Fibroblast of peridontal ligament (primary cell): Measurements from ENCODE around the gene SERPINF2.

ENCODE experiments used
- DNase-seq: peaks from one replicate; pipeline ENCODE4 v3.0.0-alpha.2; 2010; ENCODE audit errors: extremely low read depth

Gene SERPINF2

GRCh38 chr17:1716076-1716911 lies 26.4 kb upstream of the SERPINF2 start:
- DNase-seq: peak; percentile 100

GRCh38 chr17:1716912-1717695 lies 25.6 kb upstream of the SERPINF2 start:
- DNase-seq: peak; percentile 99

GRCh38 chr17:1718362-1719165 lies 24.1 kb upstream of the SERPINF2 start:
- no peak for DNase-seq

GRCh38 chr17:1720856-1721386 lies 21.8 kb upstream of the SERPINF2 start:
- DNase-seq: peak; percentile 61

- DNase-seq: peak; percentile 90
Measured at GRCh38 chr17:1722022-1722421, 20.6 kb upstream of the SERPINF2 start.

GRCh38 chr17:1724351-1724868 lies 18.3 kb upstream of the SERPINF2 start, which contains the start of gene WDR81:
WDR81 (plus strand) TSS chr17:1724704; CDS start chr17:1724960, 256 bp downstream.
- peak; percentile 75 for DNase-seq

- DNase-seq: no peak
Measured at GRCh38 chr17:1724869-1725641, 17.6 kb upstream of the SERPINF2 start.

- DNase-seq: no peak
Measured at GRCh38 chr17:1725642-1726511, 16.8 kb upstream of the SERPINF2 start.

GRCh38 chr17:1726626-1727257 lies 15.9 kb upstream of the SERPINF2 start:
- no peak for DNase-seq

GRCh38 chr17:1727258-1727789 lies 15.3 kb upstream of the SERPINF2 start:
- no peak for DNase-seq

- DNase-seq: no peak
Measured at GRCh38 chr17:1727876-1728630, 14.6 kb upstream of the SERPINF2 start.

- DNase-seq: no peak
Measured at GRCh38 chr17:1729966-1730325, 12.7 kb upstream of the SERPINF2 start.

GRCh38 chr17:1730326-1731193 lies 12.1 kb upstream of the SERPINF2 start:
- no peak for DNase-seq

GRCh38 chr17:1731194-1731506 lies 11.5 kb upstream of the SERPINF2 start:
- DNase-seq: no peak

GRCh38 chr17:1732241-1732832 lies 10.3 kb upstream of the SERPINF2 start:
- DNase-seq: no peak

GRCh38 chr17:1732833-1733321 lies 9.8 kb upstream of the SERPINF2 start:
- DNase-seq: no peak

- no peak for DNase-seq
Measured at GRCh38 chr17:1733759-1734158, 8.9 kb upstream of the SERPINF2 start.
